ENCODE measurements around the gene TM9SF3. TPM values are rescaled to one million over a fixed set of nuclear protein-coding genes. Genes with fewer than 3 reads are reported as not detected.
A peak's percentile ranks its signal among the peaks of the same experiment; 100 is the strongest.

The TM9SF3 gene
- total and polyA plus RNA-seq, 8 donors = 28.6 to 343 (median 72.2) TPM

GRCh38 chr10:96591946-96592345 lies 5.1 kb upstream of the TM9SF3 start:
- intact Hi-C loops (cut with DNase I; ENCODE audit: low total_unique reads) = no loop called here
- DNase-seq = no peak
- Histone ChIP-seq H3K9me3 (no peaks in the 10 kb centered on the region), H3K27ac (no peak overlapping the region), H3K36me3 (peaks cover 0 to 18% (median 3%) of the 10 kb centered on the region in 4 donors), H3K4me1 (peaks cover 19 to 34% (median 30%) of the 10 kb centered on the region in 4 donors), H3K27me3 (no peaks in the 10 kb centered on the region), H3K4me3 (no peak overlapping the region)
- WGBS, 5 donors = 56 to 75% (median 59%) methylated on average over 1 of the region's 1 CpG
- TF ChIP-seq POLR2A (IDR thresholded peaks at IDR 0.05) (no peak), EP300 (IDR thresholded peaks at IDR 0.05) (no peak), CTCF (IDR thresholded peaks at IDR 0.05) (no peak)

- peaks cover 0 to 5% (median 0%) of the 10 kb centered on the region in 4 donors for H3K36me3 ChIP-seq
- H3K4me1 ChIP-seq = peaks cover 25 to 45% (median 37%) of the 10 kb centered on the region in 4 donors
- H3K9me3 ChIP-seq = no peaks in the 10 kb centered on the region
- intact Hi-C loops (cut with DNase I; ENCODE audit: low total_unique reads) = no loop called here
- TF ChIP-seq EP300 (IDR thresholded peaks at IDR 0.05) (no peak), POLR2A (IDR thresholded peaks at IDR 0.05) (no peak), POLR2AphosphoS5 (IDR thresholded peaks at IDR 0.05) (no peak), CTCF (IDR thresholded peaks at IDR 0.05) (no peak)
- 46 to 59% (median 55%) methylated on average over 5 of the region's 5 CpGs for WGBS, 5 donors
- H3K27me3 ChIP-seq = no peaks in the 10 kb centered on the region
- H3K27ac ChIP-seq = peak overlapping the region in 4 of 5 donors; percentile 97 to 99 (median 98)
- DNase-seq = no peak
- no peak overlapping the region for H3K4me3 ChIP-seq
Observed at GRCh38 chr10:96588616-96589419, 2.0 kb upstream of the TM9SF3 start.

DNA sequence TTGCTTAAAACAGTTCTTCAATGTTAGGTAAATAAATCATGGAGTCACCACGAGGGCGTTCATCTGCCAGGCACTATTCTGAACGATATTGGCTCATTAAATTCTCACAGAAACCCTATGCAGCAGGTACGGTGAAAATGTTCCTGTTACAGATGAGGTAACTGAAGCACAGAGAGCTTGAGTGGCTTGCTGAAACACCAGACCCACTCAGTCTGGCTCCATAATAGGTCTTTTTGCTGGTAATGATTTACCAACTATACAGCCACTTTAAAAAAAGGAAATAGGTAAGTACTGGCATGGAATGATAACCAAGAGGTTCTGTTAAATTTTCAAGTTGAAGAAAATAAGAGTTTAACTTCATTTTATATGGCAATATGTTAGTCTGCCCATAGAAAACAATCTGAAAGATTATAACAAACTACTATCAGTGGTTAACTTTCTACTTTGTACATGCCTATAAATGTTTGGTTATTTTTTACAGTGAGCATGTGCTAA lies 1.3 kb upstream of the TM9SF3 start:
- Histone ChIP-seq H3K4me3 (peak overlapping the region; percentile 74 to 92 (median 83)), H3K27ac (peak overlapping the region; percentile 97 to 100 (median 99)), H3K4me1 (peaks cover 31 to 52% (median 41%) of the 10 kb centered on the region in 4 donors), H3K9me3 (no peaks in the 10 kb centered on the region), H3K27me3 (no peaks in the 10 kb centered on the region), H3K36me3 (no peaks in the 10 kb centered on the region)
- WGBS, 5 donors = 9 to 21% (median 15%) methylated on average over 4 of the region's 4 CpGs
- peak in 1 of 2 donors; percentile 47 for DNase-seq
- intact Hi-C loops (cut with DNase I; ENCODE audit: low total_unique reads) = no loop called here
- no peak for TF ChIP-seq POLR2AphosphoS5 (IDR thresholded peaks at IDR 0.05)

GRCh38 chr10:96587264-96588059 lies 650 bp upstream of the TM9SF3 start:
- Histone ChIP-seq H3K4me1 (peaks cover 37 to 59% (median 48%) of the 10 kb centered on the region in 4 donors), H3K9me3 (no peaks in the 10 kb centered on the region), H3K27ac (peak overlapping the region; percentile 97 to 100 (median 99)), H3K36me3 (no peaks in the 10 kb centered on the region), H3K27me3 (no peaks in the 10 kb centered on the region), H3K4me3 (peak overlapping the region; percentile 74 to 92 (median 83))
- TF ChIP-seq POLR2AphosphoS5 (IDR thresholded peaks at IDR 0.05) = no peak
- TF ChIP-seq EP300 (IDR thresholded peaks at IDR 0.05) = no peak
- no peak for TF ChIP-seq POLR2A (IDR thresholded peaks at IDR 0.05)
- no peak for TF ChIP-seq CTCF (IDR thresholded peaks at IDR 0.05)
- DNase-seq = peak in 1 of 2 donors; percentile 66
- intact Hi-C loops (cut with DNase I; ENCODE audit: low total_unique reads) = no loop called here
- 2 to 3% (median 3%) methylated on average over 17 to 25 of the region's 25 CpGs for WGBS, 5 donors
